ENCODE results near the gene ASTN2. TPM values are rescaled to one million over a fixed set of nuclear protein-coding genes. Genes with fewer than 3 reads are reported as not detected.

Gene ASTN2
- total and polyA plus RNA-seq, 2 donors (not counting 3 experiments of a cell fraction or from before 2014, with no cell fraction given) = 1.0 to 1.9 TPM

DNA sequence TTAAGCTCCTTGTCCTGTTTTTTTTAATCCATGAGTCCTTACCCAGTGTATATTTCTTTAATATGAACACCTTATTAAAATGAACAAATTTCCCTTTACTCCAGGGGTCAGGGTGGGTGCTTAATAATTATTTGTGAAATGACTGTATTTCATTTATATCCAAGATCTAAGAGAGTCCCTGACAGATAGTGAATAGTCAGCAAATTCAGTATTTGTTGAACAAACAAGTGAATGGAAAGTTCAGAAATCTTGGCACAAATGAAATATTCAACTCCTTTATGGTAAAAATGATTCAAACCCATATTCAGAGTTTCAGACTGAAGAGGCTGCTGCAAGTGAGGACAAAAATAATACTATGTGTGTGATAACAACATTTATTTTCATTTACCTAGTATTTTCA lies 59.9 kb downstream of the ASTN2 start:
- no peaks in the 10 kb centered on the region for H4K20me1 ChIP-seq (replicated peaks; ENCODE audit: control insufficient read depth, extremely low read depth, insufficient read depth, low read length)
- ChIA-PET CTCF (no interaction called here), POLR2A (no interaction called here)
- no peaks in the 10 kb centered on the region for H3K79me2 ChIP-seq (ENCODE audit: control insufficient read depth, insufficient read depth, low read length)
- H3K27ac ChIP-seq (ENCODE audit: insufficient read depth, low read depth, low read length) = no peak overlapping the region
- peaks cover 10% of the 10 kb centered on the region for H3K9me3 ChIP-seq (replicated peaks; ENCODE audit: control insufficient read depth, insufficient read depth, low read length)
- TF ChIP-seq POLR2A (IDR thresholded peaks at IDR 0.05; ENCODE audit: low read depth, low read length) = no peak
- TF ChIP-seq, protein P1, sequence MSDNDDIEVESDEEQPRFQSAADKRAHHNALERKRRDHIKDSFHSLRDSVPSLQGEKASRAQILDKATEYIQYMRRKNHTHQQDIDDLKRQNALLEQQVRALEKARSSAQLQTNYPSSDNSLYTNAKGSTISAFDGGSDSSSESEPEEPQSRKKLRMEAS (IDR thresholded peaks at IDR 0.05; ENCODE audit: insufficient read depth, insufficient read length) = no peak
- TF ChIP-seq GATA2 (IDR thresholded peaks at IDR 0.05; ENCODE audit: insufficient read depth, insufficient read length, low read depth, low read length) = no peak
- TF ChIP-seq POLR2AphosphoS5 (IDR thresholded peaks at IDR 0.05; ENCODE audit: insufficient read depth, low read depth, low read length) = no peak
- TF ChIP-seq JUN (IDR thresholded peaks at IDR 0.05; ENCODE audit: borderline replicate concordance, insufficient read depth, insufficient read length, low read depth) = no peak
- TF ChIP-seq EZH2 (IDR thresholded peaks at IDR 0.05; ENCODE audit: borderline replicate concordance, low read depth, low read length, severe bottlenecking) = no peak
- TF ChIP-seq FOS (IDR thresholded peaks at IDR 0.05; ENCODE audit: borderline replicate concordance, insufficient read depth, low read length) = no peak
- no peak for TF ChIP-seq MYC (IDR thresholded peaks at IDR 0.05; ENCODE audit: low read depth, low read length)
- TF ChIP-seq, protein P2, sequence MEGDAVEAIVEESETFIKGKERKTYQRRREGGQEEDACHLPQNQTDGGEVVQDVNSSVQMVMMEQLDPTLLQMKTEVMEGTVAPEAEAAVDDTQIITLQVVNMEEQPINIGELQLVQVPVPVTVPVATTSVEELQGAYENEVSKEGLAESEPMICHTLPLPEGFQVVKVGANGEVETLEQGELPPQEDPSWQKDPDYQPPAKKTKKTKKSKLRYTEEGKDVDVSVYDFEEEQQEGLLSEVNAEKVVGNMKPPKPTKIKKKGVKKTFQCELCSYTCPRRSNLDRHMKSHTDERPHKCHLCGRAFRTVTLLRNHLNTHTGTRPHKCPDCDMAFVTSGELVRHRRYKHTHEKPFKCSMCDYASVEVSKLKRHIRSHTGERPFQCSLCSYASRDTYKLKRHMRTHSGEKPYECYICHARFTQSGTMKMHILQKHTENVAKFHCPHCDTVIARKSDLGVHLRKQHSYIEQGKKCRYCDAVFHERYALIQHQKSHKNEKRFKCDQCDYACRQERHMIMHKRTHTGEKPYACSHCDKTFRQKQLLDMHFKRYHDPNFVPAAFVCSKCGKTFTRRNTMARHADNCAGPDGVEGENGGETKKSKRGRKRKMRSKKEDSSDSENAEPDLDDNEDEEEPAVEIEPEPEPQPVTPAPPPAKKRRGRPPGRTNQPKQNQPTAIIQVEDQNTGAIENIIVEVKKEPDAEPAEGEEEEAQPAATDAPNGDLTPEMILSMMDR (IDR thresholded peaks at IDR 0.05; ENCODE audit: extremely low read depth in 1 of 2, insufficient read depth in 1 of 2, low read depth in 1 of 2, low read length in 2 of 2) = no peak
- H3K4me1 ChIP-seq (ENCODE audit: control insufficient read depth, extremely low read depth, insufficient read depth, low read length) = no peaks in the 10 kb centered on the region
- no TSS peak for BruUV-seq (replicated peaks)
- H2AFZ ChIP-seq (ENCODE audit: low read depth, low read length) = no peak overlapping the region
- H3K4me3 ChIP-seq (replicated peaks in 1 of 3; ENCODE audit: insufficient read depth in 1 of 3, low read depth in 1 of 3, low read length in 3 of 3) = no peak overlapping the region
- H3K9ac ChIP-seq (replicated peaks; ENCODE audit: extremely low read depth, insufficient read depth, low read length) = no peak overlapping the region
- no peaks in the 10 kb centered on the region for H3K27me3 ChIP-seq (ENCODE audit: control insufficient read depth in 2 of 2, insufficient read depth in 2 of 2, low read length in 2 of 2)
- intact Hi-C loops (cut with micrococcal nuclease) (no loop called here), dilution Hi-C loops (cut with MboI; ENCODE audit: extremely low pct_ligation_motif_present, low sequenced_read_pairs) (no loop called here)
- no peak for FAIRE-seq
- DNase-seq (ENCODE audit: low read depth, low spot score) = no peak
- H3K36me3 ChIP-seq (ENCODE audit: control insufficient read depth in 2 of 2, extremely low read depth in 1 of 2, insufficient read depth in 2 of 2, low read length in 2 of 2) = no peaks in the 10 kb centered on the region
- H3K4me2 ChIP-seq (ENCODE audit: insufficient read depth, low read length) = no peak overlapping the region
- no peaks in the 10 kb centered on the region for H3K9me1 ChIP-seq (replicated peaks; ENCODE audit: control insufficient read depth, extremely low read depth, insufficient read depth, low read length)

All from endothelial cell of umbilical vein (primary cell).